ENCODE results near the gene GLT1D1.

GRCh38 chr12:128992116-128992515, 138.8 kb downstream of the GLT1D1 start:
- TF ChIP-seq CTCF (IDR thresholded peaks at IDR 0.05; ENCODE audit: borderline replicate concordance, extremely low read depth, low read length, poor library complexity, severe bottlenecking), result no peak
- no peak for TF ChIP-seq EZH2 (IDR thresholded peaks at IDR 0.05; ENCODE audit: borderline replicate concordance, low read depth, low read length, severe bottlenecking)

Measured in DND-41 (cell line).